ENCODE measurements around the gene OBSCN.

Gene OBSCN

GRCh38 chr1:228304766-228305395, 97.0 kb downstream of the OBSCN start:
- H3K27ac ChIP-seq, result no peak overlapping the region
- TF ChIP-seq CTCF (conservative IDR thresholded peaks at IDR 0.05), result no peak

GRCh38 chr1:228305721-228306152, 97.9 kb downstream of the OBSCN start:
- no peak overlapping the region for H3K27ac ChIP-seq
- no peak for TF ChIP-seq CTCF (conservative IDR thresholded peaks at IDR 0.05)

- no peak overlapping the region for H3K27ac ChIP-seq
- no peak for TF ChIP-seq CTCF (conservative IDR thresholded peaks at IDR 0.05)
These were observed 98.7 kb downstream of the OBSCN start for GRCh38 chr1:228306275-228307217.

- H3K27ac ChIP-seq, result no peak overlapping the region
- TF ChIP-seq CTCF (conservative IDR thresholded peaks at IDR 0.05), result no peak
These were observed 99.6 kb downstream of the OBSCN start for GRCh38 chr1:228307218-228308023.

GRCh38 chr1:228308085-228308601, 100.3 kb downstream of the OBSCN start:
- H3K27ac ChIP-seq, result no peak overlapping the region
- TF ChIP-seq CTCF (conservative IDR thresholded peaks at IDR 0.05), result no peak

- TF ChIP-seq CTCF (conservative IDR thresholded peaks at IDR 0.05), result no peak
- H3K27ac ChIP-seq, result no peak overlapping the region
These were observed 100.9 kb downstream of the OBSCN start for GRCh38 chr1:228308628-228309325.

Measured in VCaP (cell line).